ENCODE data around the gene COL5A2.

The COL5A2 gene

GRCh38 chr2:189208254-189208653, 28.7 kb upstream of the COL5A2 start:
- DNase-seq (ENCODE audit: insufficient read length) (no peak), FAIRE-seq (no peak)
- TF ChIP-seq POLR2AphosphoS5 (IDR thresholded peaks at IDR 0.05; ENCODE audit: low read depth, low read length), result no peak
- no peak for TF ChIP-seq TAF1 (IDR thresholded peaks at IDR 0.05; ENCODE audit: borderline replicate concordance, low read depth, low read length)
- TF ChIP-seq POLR2A (IDR thresholded peaks at IDR 0.05; ENCODE audit: low read depth, low read length), result no peak

- TF ChIP-seq POLR2AphosphoS5 (IDR thresholded peaks at IDR 0.05; ENCODE audit: low read depth, low read length), result no peak
- no peak for TF ChIP-seq POLR2A (IDR thresholded peaks at IDR 0.05; ENCODE audit: low read depth, low read length)
- no peak for TF ChIP-seq TAF1 (IDR thresholded peaks at IDR 0.05; ENCODE audit: borderline replicate concordance, low read depth, low read length)
- DNase-seq (ENCODE audit: insufficient read length), result no peak
- FAIRE-seq, result no peak
Observed at GRCh38 chr2:189204322-189204941, 24.9 kb upstream of the COL5A2 start.

GRCh38 chr2:189203177-189203799, 23.7 kb upstream of the COL5A2 start:
- no peak for FAIRE-seq
- TF ChIP-seq TAF1 (IDR thresholded peaks at IDR 0.05; ENCODE audit: borderline replicate concordance, low read depth, low read length), result no peak
- no peak for TF ChIP-seq POLR2AphosphoS5 (IDR thresholded peaks at IDR 0.05; ENCODE audit: low read depth, low read length)
- TF ChIP-seq POLR2A (IDR thresholded peaks at IDR 0.05; ENCODE audit: low read depth, low read length), result no peak
- DNase-seq (ENCODE audit: insufficient read length), result no peak

GRCh38 chr2:189199797-189200196, 20.2 kb upstream of the COL5A2 start:
- no peak for TF ChIP-seq POLR2A (IDR thresholded peaks at IDR 0.05; ENCODE audit: low read depth, low read length)
- no peak for TF ChIP-seq POLR2AphosphoS5 (IDR thresholded peaks at IDR 0.05; ENCODE audit: low read depth, low read length)
- no peak for TF ChIP-seq TAF1 (IDR thresholded peaks at IDR 0.05; ENCODE audit: borderline replicate concordance, low read depth, low read length)
- FAIRE-seq (no peak), DNase-seq (ENCODE audit: insufficient read length) (no peak)

- TF ChIP-seq TAF1 (IDR thresholded peaks at IDR 0.05; ENCODE audit: borderline replicate concordance, low read depth, low read length), result no peak
- TF ChIP-seq POLR2A (IDR thresholded peaks at IDR 0.05; ENCODE audit: low read depth, low read length), result no peak
- FAIRE-seq, result no peak
- no peak for DNase-seq (ENCODE audit: insufficient read length)
Observed at GRCh38 chr2:189192766-189193165, 13.2 kb upstream of the COL5A2 start.

- TF ChIP-seq TAF1 (IDR thresholded peaks at IDR 0.05; ENCODE audit: borderline replicate concordance, low read depth, low read length) (no peak), POLR2AphosphoS5 (IDR thresholded peaks at IDR 0.05; ENCODE audit: low read depth, low read length) (no peak), POLR2A (IDR thresholded peaks at IDR 0.05; ENCODE audit: low read depth, low read length) (no peak)
- DNase-seq (ENCODE audit: insufficient read length) (no peak), FAIRE-seq (no peak)
Observed at GRCh38 chr2:189191766-189192165, 12.2 kb upstream of the COL5A2 start.

- no peak for TF ChIP-seq POLR2A (IDR thresholded peaks at IDR 0.05; ENCODE audit: low read depth, low read length)
- TF ChIP-seq POLR2AphosphoS5 (IDR thresholded peaks at IDR 0.05; ENCODE audit: low read depth, low read length), result no peak
- TF ChIP-seq TAF1 (IDR thresholded peaks at IDR 0.05; ENCODE audit: borderline replicate concordance, low read depth, low read length), result no peak
- no peak for FAIRE-seq
- DNase-seq (ENCODE audit: insufficient read length), result no peak
Observed at GRCh38 chr2:189190685-189191084, 11.1 kb upstream of the COL5A2 start.

GRCh38 chr2:189188115-189188805, 8.7 kb upstream of the COL5A2 start:
- TF ChIP-seq POLR2A (IDR thresholded peaks at IDR 0.05; ENCODE audit: low read depth, low read length) (no peak), POLR2AphosphoS5 (IDR thresholded peaks at IDR 0.05; ENCODE audit: low read depth, low read length) (no peak), TAF1 (IDR thresholded peaks at IDR 0.05; ENCODE audit: borderline replicate concordance, low read depth, low read length) (no peak)
- FAIRE-seq (no peak), DNase-seq (ENCODE audit: insufficient read length) (no peak)

GRCh38 chr2:189183170-189183569, 3.6 kb upstream of the COL5A2 start:
- TF ChIP-seq TAF1 (IDR thresholded peaks at IDR 0.05; ENCODE audit: borderline replicate concordance, low read depth, low read length), result no peak
- no peak for TF ChIP-seq POLR2AphosphoS5 (IDR thresholded peaks at IDR 0.05; ENCODE audit: low read depth, low read length)
- FAIRE-seq (no peak), DNase-seq (ENCODE audit: insufficient read length) (no peak)

- TF ChIP-seq POLR2AphosphoS5 (IDR thresholded peaks at IDR 0.05; ENCODE audit: low read depth, low read length), result no peak
- TF ChIP-seq POLR2A (IDR thresholded peaks at IDR 0.05; ENCODE audit: low read depth, low read length), result no peak
- no peak for TF ChIP-seq TAF1 (IDR thresholded peaks at IDR 0.05; ENCODE audit: borderline replicate concordance, low read depth, low read length)
- FAIRE-seq (no peak), DNase-seq (ENCODE audit: insufficient read length) (no peak)
Observed at GRCh38 chr2:189181706-189182105, 2.1 kb upstream of the COL5A2 start.

GRCh38 chr2:189178726-189179569, 613 bp downstream of the COL5A2 start:
- no peak for TF ChIP-seq TAF1 (IDR thresholded peaks at IDR 0.05; ENCODE audit: borderline replicate concordance, low read depth, low read length)
- TF ChIP-seq POLR2AphosphoS5 (IDR thresholded peaks at IDR 0.05; ENCODE audit: low read depth, low read length), result no peak
- no peak for TF ChIP-seq POLR2A (IDR thresholded peaks at IDR 0.05; ENCODE audit: low read depth, low read length)
- DNase-seq (ENCODE audit: insufficient read length) (no peak), FAIRE-seq (no peak)

Measured in GM12892 (cell line).